ENCODE data around the gene LTBP1.

Gene LTBP1

GRCh38 chr2:33275689-33276444 lies 329.1 kb downstream of the LTBP1 start:
- DNase-seq, result peak; percentile 60

GRCh38 chr2:33277002-33277426 lies 330.3 kb downstream of the LTBP1 start:
- DNase-seq, result no peak

DNA sequence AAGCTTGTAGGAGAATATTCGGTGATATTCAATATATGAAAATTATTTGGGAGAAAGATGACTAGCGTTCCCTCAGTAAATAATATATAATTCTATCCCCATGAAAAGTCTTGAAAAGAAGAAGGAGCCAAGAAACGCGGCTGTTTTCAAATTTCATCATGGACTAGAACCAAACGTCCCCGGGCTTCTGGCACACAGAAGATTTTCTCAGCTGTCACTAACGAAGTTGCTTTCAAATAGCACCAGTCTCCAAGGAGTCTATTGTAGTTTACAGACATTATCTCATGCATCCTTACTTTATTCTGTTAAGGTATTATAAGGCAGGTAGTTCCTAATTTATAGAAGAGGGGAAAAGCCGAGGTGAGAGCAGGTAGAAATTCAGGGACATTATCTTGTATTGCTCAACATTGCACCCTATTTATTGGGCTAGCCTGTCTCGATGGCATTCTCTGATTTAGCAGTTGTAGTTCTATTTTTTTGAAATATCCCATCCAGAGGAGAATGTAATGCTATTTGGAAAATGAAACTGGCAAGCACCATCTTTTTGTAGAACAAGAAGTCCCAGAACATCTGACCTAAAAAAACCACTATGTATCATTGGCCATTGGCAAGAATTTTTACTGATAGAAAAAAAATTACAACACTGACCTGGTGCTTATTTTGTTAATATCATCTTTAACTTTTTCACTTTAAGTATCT lies 331.6 kb downstream of the LTBP1 start:
- no peak for DNase-seq

DNA sequence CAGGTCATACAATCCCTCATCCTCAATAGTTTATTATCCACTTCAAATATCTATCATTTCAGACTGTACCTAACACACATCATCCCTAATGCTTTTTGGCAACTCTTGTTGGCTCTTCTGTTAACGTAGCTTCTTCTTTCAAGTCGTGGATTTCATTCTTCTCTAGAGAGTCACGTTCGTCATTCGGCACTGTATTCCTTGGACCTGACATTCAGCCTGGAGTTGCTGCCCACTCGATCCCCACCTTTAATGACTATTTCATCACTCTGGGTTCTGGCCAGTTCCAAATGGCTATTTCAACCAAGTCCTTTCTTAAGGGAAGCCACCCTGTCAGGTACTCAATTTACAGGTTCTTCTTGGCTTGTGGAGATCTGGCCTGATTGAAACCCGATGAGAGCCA lies 337.5 kb downstream of the LTBP1 start:
- no peak for DNase-seq

DNA sequence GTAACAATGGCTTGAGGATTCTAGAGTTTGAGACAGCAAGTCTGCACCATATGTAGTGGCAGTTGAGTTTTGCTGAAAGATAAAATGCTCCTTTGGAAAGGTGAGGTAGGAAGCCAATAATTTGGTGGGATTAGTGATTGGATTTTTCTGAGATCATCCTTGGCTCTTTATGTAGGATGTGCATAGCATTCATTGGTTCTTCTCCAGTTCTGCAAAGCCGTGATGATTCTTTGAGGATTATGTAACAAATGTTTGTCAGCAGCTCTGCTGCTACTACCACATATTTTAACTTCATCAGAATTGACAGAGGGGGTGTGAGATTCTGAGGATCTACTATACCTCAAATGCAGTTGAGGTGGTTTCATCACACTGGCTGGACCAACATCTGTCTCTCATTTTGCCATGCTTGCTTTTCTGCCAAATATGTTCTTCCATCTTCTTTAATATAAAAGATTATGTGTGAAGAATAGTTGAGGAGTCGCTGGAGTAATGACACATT lies 340.8 kb downstream of the LTBP1 start:
- DNase-seq, result no peak

DNA sequence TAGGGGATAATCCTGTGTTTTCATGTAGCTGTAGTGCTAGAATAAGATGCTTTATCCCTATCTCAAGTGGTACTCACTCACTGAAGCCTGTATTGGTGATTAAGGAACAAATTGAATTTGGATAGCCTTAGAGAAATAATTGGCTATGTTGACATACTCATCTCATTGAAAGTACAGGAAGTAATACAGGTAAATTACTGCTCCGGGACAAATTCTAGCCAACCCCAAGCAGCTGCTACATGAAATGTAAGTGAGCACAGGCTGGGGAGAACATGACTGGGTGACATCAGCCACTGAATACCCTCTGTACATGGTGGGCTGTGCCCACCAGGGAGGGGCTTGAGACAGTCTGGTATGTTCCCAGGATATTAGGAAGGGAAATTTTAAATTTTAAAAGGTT lies 341.3 kb downstream of the LTBP1 start:
- DNase-seq, result no peak

- DNase-seq, result no peak
Measured at GRCh38 chr2:33289961-33290360, 343.2 kb downstream of the LTBP1 start.

DNA sequence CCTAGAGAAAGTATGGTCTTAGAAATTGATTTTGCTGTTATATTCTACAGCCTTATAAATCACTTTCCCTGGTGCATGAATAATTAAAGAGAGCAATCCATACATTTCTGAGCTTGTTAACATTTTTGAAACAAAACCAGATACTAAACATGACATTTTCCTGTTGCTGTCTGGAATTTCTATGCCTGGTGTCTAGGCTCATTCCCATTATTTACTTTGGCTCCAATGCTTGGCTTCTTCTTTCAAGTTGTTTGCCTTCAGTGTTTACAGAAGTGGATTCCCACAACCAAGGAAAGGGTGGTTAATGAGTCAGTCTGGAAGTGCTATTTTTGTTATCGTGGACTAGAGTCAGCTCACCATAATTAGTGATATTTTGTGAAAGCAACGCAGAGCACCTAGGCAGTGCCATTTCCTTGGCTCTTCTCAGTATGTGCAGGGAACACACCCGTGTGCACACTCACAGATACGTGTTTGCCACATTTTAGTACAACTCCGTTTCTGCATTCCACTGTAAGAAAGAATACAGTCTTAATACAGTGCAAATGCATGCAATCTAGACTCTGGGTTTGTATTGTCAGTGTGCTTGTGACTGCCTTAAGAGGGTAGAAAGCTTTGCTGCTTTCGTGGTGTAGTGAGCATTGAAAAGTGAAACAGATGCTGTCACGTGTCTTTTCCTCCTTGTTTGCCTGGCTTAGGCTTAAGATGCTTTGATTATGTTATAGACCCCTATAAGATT lies 344.7 kb downstream of the LTBP1 start:
- no peak for DNase-seq

DNA sequence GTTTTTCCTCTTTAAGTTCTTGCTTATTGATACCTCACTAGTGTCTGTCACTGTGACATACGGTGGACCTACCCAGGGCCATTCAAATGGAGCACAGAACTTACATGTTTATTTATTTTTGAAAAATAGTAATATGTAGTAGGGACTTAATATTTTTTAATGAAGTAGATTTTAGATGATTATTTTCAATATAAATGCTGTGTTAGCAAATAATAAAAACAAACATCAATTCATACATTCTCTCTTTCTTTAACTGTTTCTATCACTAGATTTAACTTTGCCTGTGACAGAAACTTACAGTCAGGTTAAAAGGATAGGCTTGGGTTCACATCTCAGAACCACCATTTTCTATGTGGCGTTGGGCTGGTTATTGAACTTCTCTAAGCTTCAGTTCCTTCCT lies 345.3 kb downstream of the LTBP1 start:
- DNase-seq, result no peak

GRCh38 chr2:33292981-33293595 lies 346.3 kb downstream of the LTBP1 start:
- DNase-seq, result no peak

- no peak for DNase-seq
Measured at GRCh38 chr2:33298233-33298632, 351.5 kb downstream of the LTBP1 start.

- no peak for DNase-seq
Measured at GRCh38 chr2:33301355-33301754, 354.6 kb downstream of the LTBP1 start.

DNA sequence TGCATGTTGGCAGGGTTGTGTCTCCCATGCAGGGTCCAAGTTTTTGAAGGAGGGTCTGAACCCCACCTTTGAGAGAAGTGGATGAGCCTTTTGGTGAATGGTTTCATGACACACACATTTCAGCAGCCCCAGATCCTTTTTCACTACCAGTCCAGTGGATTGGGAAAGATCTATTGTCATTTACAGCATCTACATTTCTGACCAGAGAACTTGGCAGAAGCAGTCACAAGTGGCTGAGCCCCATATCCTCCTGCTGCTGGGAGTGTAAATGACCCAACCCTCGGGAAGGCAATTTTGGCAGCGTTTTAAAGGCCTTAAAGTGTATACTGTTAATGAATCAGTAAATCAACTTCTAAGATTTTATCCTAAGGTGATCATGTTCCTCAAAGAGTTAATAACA lies 355.6 kb downstream of the LTBP1 start:
- no peak for DNase-seq

DNA sequence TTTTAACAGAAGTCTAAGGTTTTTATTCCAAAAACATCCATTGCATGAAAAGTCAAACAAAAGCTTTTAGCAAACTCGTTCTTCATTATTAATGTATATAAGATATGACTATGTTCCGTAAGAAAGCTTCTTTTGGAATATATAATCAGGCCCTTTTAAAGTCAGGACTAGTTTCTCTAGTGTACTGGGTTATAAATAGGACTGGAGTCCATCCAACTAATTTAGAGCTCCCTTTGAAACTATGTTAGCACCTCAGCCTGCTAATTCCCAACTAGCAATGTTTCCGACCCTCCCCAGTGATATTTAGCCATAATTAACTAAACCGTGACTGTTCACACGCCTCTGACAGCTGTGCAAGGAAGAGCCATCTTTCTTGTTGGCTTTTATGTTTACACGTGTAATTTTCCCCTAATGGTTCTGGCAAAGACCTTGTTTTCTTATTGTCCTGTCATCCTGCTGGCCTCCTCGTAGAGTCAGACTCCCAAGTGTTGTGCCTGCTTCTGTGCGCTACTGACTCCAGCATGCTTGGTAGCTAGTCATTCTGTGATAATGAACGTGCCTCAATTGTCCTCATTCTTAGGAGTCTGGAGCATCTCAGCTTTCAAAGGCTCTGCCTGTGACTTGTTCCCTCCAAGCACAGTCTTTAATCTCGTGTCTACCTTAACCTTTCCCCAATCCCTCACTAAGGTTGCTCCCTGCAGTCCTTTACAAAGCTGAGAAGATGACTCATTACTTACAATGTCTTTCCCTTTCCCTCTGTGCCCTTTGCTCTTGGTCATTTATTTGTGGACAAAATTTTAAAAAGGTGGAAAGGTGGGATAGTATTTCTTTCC lies 357.5 kb downstream of the LTBP1 start:
- no peak for DNase-seq

GRCh38 chr2:33307659-33308270 lies 361.0 kb downstream of the LTBP1 start:
- no peak for DNase-seq

GRCh38 chr2:33312355-33312754 lies 365.6 kb downstream of the LTBP1 start:
- DNase-seq, result no peak

DNA sequence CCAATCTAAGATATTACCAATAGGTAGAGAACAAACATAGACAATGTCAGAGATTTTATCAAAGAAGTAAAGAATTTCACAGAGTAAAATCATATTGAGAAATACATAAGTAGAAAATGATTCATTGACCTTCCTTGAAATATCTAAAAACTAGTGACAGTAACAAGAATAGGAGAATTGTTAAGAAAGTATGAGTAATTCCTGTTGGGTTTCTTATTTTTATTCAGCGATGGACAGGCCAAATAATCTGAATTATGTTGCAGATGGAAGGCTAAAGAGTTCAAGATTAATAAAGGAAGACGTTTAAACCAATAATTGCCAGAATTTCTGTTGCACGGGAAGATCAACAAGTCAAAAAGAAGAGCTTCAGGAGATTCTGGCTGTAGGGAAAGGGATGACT lies 366.3 kb downstream of the LTBP1 start:
- no peak for DNase-seq

DNA sequence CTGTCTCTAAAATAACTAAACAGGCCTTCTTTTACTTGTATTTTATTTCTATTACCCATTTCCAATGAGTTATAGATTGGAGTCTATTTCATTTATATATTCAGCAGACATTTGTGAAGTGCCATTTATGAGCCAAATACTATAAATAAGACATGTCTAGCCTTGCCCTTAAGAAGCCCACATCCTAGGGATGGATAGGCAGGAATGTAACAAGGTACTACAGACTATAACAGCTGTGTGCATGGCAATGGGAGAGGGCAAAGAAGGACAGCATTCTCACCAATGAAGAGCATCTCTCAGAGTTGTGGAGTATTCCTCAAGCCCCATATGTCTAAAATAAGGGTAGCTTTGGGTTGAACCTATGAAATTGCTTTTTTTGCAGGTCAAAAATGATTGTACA lies 367.8 kb downstream of the LTBP1 start:
- no peak for DNase-seq

DNA sequence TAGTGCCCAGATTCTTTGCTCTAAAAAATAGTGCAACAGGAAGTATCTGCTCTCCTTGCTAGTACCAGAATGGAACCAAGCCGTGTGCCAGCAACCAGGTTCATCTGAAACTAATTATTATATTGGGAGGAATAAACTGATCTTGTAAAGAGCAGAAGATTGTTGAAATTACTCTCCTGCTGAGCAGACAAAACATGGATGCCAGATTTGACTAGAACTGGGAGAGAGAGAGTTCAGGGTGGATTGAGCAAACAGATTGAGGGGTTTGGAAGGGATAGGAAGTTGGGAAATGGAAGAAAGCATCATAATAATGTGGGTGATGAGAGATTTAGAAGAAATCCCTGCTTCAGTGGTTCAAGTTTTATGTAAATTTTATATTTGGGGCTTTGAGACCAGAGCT lies 369.6 kb downstream of the LTBP1 start:
- DNase-seq, result no peak

DNA sequence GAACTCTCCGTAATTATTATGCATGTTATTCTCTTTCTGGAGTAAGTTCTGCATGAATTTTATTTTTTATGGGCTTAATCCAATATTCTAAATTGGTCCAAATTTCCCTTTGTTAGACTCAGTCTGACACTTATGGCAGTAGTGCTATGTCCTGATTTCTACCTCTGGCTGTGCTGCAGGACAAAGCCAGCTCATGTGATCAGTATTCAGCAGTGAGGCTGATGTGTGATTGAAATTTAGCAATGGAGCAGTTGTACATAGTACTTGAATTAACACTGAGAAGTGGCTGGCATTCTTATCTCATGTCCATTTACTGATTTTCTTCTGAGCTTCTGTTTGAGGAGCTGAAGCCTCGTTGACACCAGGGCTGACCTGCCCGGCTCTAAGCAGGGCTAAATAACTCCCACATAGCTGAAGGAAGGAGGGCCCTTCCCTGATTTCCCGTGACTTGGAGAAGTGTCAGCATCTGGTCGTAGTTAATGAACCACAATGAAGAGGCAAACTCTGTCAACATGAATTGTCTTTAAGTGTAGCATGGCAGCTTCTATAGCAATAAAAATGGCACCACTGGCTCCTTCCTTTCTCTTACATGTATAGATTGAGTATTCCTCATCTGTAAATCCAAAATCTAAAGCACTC lies 370.7 kb downstream of the LTBP1 start:
- no peak for DNase-seq

DNA sequence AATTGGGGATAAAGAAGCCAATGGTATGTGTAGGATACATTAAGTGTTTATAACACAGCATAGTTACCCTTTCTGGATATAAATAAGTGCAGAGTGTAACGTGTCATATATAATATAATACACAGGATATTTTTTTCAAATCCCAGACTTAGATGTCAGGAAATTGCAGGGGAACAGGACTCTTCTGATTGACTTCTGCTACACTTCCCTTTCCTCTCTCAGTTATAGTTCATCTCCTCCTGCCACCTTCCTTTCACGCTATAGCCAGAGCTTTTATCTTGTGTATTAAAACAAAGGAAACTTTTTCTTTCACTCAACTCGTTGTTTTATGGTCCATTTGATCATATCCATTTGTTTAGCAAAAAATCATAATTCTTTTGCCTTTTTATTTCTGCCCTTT lies 371.7 kb downstream of the LTBP1 start:
- no peak for DNase-seq

Data from CD4-positive, alpha-beta T cell treated with Interleukin-21 for 1 hour (primary cell).